CD14-positive monocyte (primary cell): ENCODE data around the gene ERGIC1. TPM values are rescaled to one million over a fixed set of nuclear protein-coding genes. Genes with fewer than 3 reads are reported as not detected.
A peak's percentile ranks its signal among the peaks of the same experiment; 100 is the strongest.

ENCODE experiments used
- DNase-seq, 3 donors: peaks; one replicate each; pipeline ENCODE4 v3.0.0-alpha.2; 2011 to 2022
- H2AFZ ChIP-seq: 2 replicates; pipeline ENCODE4 v1.6.0; 2012; ENCODE audit warnings: mild to moderate bottlenecking, low read depth, low read length, inconsistent platforms; ENCODE audit not compliant: insufficient read depth, poor library complexity, severe bottlenecking
- H3K27ac ChIP-seq, 2 donors: 1 replicate in 1 of 2; 2 replicates in 1 of 2; pipeline ENCODE4 v1.5.1; 2012 to 2013; ENCODE audit warnings: low read length in 2 of 2, control low read depth in 1 of 2, inconsistent platforms in 1 of 2, low read depth in 1 of 2, mild to moderate bottlenecking in 1 of 2
- H3K27me3 ChIP-seq, 2 donors: one replicate each; pipeline versions ENCODE4 v1.6.0 to v1.6.1; 2011 to 2013; ENCODE audit warnings: low read length in 2 of 2; ENCODE audit not compliant: control insufficient read depth in 2 of 2, insufficient read depth in 2 of 2
- H3K36me3 ChIP-seq, 2 donors: replicated peaks in 1 of 2; 1 replicate in 1 of 2; 2 replicates in 1 of 2; pipeline versions ENCODE4 v1.5.1 to v1.6.1; 2012 to 2013; ENCODE audit warnings: low read length in 2 of 2, control low read depth in 1 of 2, inconsistent platforms in 1 of 2, mild to moderate bottlenecking in 1 of 2; ENCODE audit not compliant: insufficient read depth in 2 of 2, control insufficient read depth in 1 of 2
- H3K4me1 ChIP-seq, 2 donors: 1 replicate in 1 of 2; 2 replicates in 1 of 2; pipeline versions ENCODE4 v1.5.1 to v1.6.1; 2012 to 2013; ENCODE audit warnings: low read length in 2 of 2, control low read depth in 1 of 2, inconsistent platforms in 1 of 2, mild to moderate bottlenecking in 1 of 2, moderate library complexity in 1 of 2; ENCODE audit not compliant: insufficient read depth in 2 of 2, control insufficient read depth in 1 of 2
- H3K4me2 ChIP-seq: replicated peaks from 2 replicates; pipeline ENCODE3; 2012; ENCODE audit warnings: low read length, moderate library complexity, mild to moderate bottlenecking; ENCODE audit not compliant: poor library complexity, severe bottlenecking; ENCODE audit errors: extremely low read depth
- H3K4me3 ChIP-seq, 3 experiments: fragments of 200-600 bp in 1 of 3; sonication (generic) in 1 of 3; replicated peaks in 1 of 3; 1 replicate in 2 of 3; 2 replicates in 1 of 3; pipeline ENCODE4 v1.5.1; 2011 to 2013; ENCODE audit warnings: low read length in 3 of 3, mild to moderate bottlenecking in 3 of 3, control low read depth in 2 of 3, low read depth in 2 of 3, inconsistent platforms in 1 of 3, moderate library complexity in 1 of 3
- H3K79me2 ChIP-seq: 2 replicates; pipeline ENCODE4 v1.6.0; 2012; ENCODE audit warnings: mild to moderate bottlenecking, control low read depth, inconsistent platforms, low read length, moderate library complexity; ENCODE audit not compliant: insufficient read depth
- H3K9ac ChIP-seq: 2 replicates; pipeline ENCODE4 v1.6.0; 2017; ENCODE audit warnings: low read length, mild to moderate bottlenecking; ENCODE audit not compliant: insufficient read depth, poor library complexity, severe bottlenecking
- H3K9me3 ChIP-seq, 2 donors: replicated peaks in 1 of 2; 1 replicate in 1 of 2; 2 replicates in 1 of 2; pipeline versions ENCODE4 v1.5.1 to v1.6.1; 2012 to 2013; ENCODE audit warnings: low read length in 2 of 2, control low read depth in 1 of 2; ENCODE audit not compliant: control insufficient read depth in 1 of 2, insufficient read depth in 1 of 2
- H4K20me1 ChIP-seq: 2 replicates; pipeline ENCODE4 v1.6.0; 2012; ENCODE audit warnings: mild to moderate bottlenecking, low read length, control low read depth, moderate library complexity; ENCODE audit not compliant: insufficient read depth
- H3K27ac Mint-ChIP-seq, 7 donors: one replicate each; pipeline ENCODE4 v1.8.0; 2020; ENCODE audit warnings: mild to moderate bottlenecking in 7 of 7, mixed read lengths in 7 of 7, moderate library complexity in 6 of 7, inconsistent platforms in 2 of 7
- H3K27me3 Mint-ChIP-seq, 3 donors: one replicate each; pipeline ENCODE4 v1.8.0; 2021 to 2022; ENCODE audit warnings: low read depth in 3 of 3, mild to moderate bottlenecking in 3 of 3, mixed read lengths in 3 of 3, moderate library complexity in 3 of 3, inconsistent platforms in 1 of 3
- H3K36me3 Mint-ChIP-seq, 2 donors: one replicate each; pipeline ENCODE4 v1.8.0; 2020; ENCODE audit warnings: mixed read lengths in 2 of 2, inconsistent platforms in 1 of 2, mild to moderate bottlenecking in 1 of 2
- H3K4me1 Mint-ChIP-seq: one replicate; pipeline ENCODE4 v1.8.0; 2020; ENCODE audit warnings: mild to moderate bottlenecking, mixed read lengths
- H3K4me3 Mint-ChIP-seq, 2 donors: one replicate each; pipeline ENCODE4 v1.8.0; 2020; ENCODE audit warnings: mild to moderate bottlenecking in 2 of 2, mixed read lengths in 2 of 2, moderate library complexity in 1 of 2
- H3K9me3 Mint-ChIP-seq, 7 donors: one replicate each; pipeline ENCODE4 v1.8.0; 2020 to 2022; ENCODE audit warnings: mixed read lengths in 7 of 7, mild to moderate bottlenecking in 6 of 7, moderate library complexity in 6 of 7, inconsistent platforms in 2 of 7
- CTCF ChIP-seq: fragments of 200-600 bp; IDR thresholded peaks from one replicate; pipeline ENCODE4 v1.8.0; 2022; ENCODE audit warnings: antibody characterized with exemption, mild to moderate bottlenecking
- WGBS: methylation state at CpG from one replicate; pipeline ENCODE4 v1.1.5; 2013; ENCODE audit warnings: missing lambda C conversion rate; ENCODE audit not compliant: insufficient coverage; 5-methylcytosine and 5-hydroxymethylcytosine counted together
- intact Hi-C, 2 donors: fragments of 100-400 bp; cut with micrococcal nuclease; formaldehyde crosslinking; loops; one replicate each; pipeline versions ENCODE4 v1.15.0 to v1.15.1; 2023
- polyA plus RNA-seq, 3 donors: library from polyadenylated mRNA; depleted of rRNA in 1 of 3; unstranded in 2 of 3; stranded (reverse) in 1 of 3; fragments of 300-500 nt in 2 of 3; fragments of >200 nt in 1 of 3; fragmentation: Illumina TruSeq in 2 of 3; gene quantifications; 1 replicate in 2 of 3; 2 replicates in 1 of 3; pipeline ENCODE4 v1.2.3, GENCODE V29; 2012 to 2021

The ERGIC1 gene
- polyA plus RNA-seq, 3 donors = 28.3 to 76.2 (median 34.1) TPM

DNA sequence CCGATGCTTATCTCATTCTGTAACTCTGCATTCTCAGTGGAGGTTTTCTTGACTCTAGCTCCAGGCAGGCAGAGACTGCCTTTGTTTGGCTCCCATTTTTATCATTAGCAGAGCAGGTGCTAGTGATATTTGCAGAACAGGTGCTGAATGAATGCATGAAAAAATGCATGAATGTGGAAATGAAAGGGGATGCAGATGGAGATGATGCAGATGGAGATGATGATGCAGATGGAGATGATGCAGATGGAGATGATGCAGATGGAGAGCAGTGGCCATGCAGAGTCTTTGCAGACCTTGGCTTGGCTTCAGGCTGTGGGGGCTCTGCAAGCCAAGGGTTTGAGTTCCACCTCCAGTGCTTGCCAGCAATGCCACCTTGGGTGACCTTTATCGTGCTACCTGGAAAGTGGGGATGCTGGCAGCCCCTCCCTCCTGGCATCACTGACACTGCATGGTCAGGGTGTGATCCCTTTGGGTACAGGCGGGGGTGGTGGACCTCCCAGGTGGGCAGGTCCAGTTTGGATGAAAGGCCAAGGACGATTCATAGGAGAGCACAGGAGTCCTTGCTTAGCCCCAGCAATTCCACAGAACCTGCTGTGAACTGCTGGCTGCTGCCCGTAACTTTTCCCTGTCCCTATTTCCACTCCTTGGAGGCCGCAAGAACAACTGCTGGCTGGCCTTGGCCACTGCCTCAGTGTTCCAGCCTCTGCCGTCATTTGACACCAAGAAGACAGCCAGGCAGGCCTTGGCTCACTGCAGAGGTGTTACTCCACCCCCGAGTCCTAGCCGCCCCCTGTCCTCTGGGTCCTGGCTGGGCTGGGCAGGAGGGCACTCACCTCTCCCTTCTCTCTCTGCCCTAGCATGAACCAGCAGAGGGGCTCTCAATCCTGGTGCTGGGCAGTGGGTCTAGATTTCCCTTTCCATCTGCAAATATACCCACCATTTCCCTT is 33.0 kb downstream of the ERGIC1 start:
- peak overlapping the region in 1 of 2 donors; percentile 14 for H3K4me3 Mint-ChIP-seq

More for the DNA sequence above, 33.0 kb downstream of the ERGIC1 start:
- Mint-ChIP-seq H3K27ac (no peak overlapping the region), H3K4me1 (peaks cover 13% of the 10 kb centered on the region), H3K27me3 (peaks cover 1 to 5% (median 2%) of the 10 kb centered on the region in 3 donors), H3K9me3 (no peaks in the 10 kb centered on the region), H3K36me3 (peaks cover 20 to 22% of the 10 kb centered on the region in 2 donors)
- H3K79me2 ChIP-seq = no peaks in the 10 kb centered on the region
- no peak overlapping the region for H3K4me3 ChIP-seq
- no peak overlapping the region for H2AFZ ChIP-seq
- no peak for DNase-seq
- no peaks in the 10 kb centered on the region for H4K20me1 ChIP-seq
- 100% methylated on average over 9 of the region's 9 CpGs for WGBS
- no peak overlapping the region for H3K27ac ChIP-seq
- H3K36me3 ChIP-seq = peaks cover 0 to 6% of the 10 kb centered on the region in 2 donors
- no peak overlapping the region for H3K9ac ChIP-seq
- no peak for TF ChIP-seq CTCF
- no peak overlapping the region for H3K4me2 ChIP-seq
- H3K27me3 ChIP-seq = no peaks in the 10 kb centered on the region
- H3K9me3 ChIP-seq = no peaks in the 10 kb centered on the region
- peaks cover 14 to 28% of the 10 kb centered on the region in 2 donors for H3K4me1 ChIP-seq
- intact Hi-C loops = no loop called here
